HG02981 (cell line): ENCODE measurements around the gene SPRING1.

ENCODE experiments used
- ATAC-seq: cut with Tn5 transposase; IDR thresholded peaks from one replicate; pipeline ENCODE4 v1.9.1; 2021; ENCODE audit warnings: mild to moderate bottlenecking, moderate library complexity; ENCODE audit not compliant: unreplicated experiment

Gene SPRING1

GRCh38 chr12:116710370-116711150 is 27.3 kb downstream of the SPRING1 start:
- ATAC-seq: no peak

GRCh38 chr12:116709768-116710167 is 28.1 kb downstream of the SPRING1 start:
- ATAC-seq: no peak

- ATAC-seq: no peak
Measured at GRCh38 chr12:116708826-116709756, 28.8 kb downstream of the SPRING1 start.

DNA sequence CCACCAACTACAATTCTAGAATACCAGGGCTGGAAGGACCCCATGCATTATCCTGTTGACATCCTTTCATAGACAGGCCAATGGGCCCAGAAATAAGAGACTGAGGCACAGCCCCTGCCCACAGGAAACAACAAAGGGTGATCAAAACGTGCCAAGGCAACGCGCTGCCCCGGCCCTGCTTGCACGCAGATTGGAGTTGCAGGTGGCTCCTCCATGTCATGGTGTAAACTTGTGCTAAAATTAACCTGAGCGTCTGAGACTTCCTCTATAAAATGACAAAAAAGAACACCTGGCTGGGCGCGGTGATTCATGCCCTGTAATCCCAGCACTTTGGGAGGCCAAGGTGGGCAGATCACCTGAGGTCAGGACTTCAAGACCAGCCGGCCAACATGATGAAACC is 30.1 kb downstream of the SPRING1 start:
- no peak for ATAC-seq

GRCh38 chr12:116703214-116703795 is 34.6 kb downstream of the SPRING1 start:
- no peak for ATAC-seq

DNA sequence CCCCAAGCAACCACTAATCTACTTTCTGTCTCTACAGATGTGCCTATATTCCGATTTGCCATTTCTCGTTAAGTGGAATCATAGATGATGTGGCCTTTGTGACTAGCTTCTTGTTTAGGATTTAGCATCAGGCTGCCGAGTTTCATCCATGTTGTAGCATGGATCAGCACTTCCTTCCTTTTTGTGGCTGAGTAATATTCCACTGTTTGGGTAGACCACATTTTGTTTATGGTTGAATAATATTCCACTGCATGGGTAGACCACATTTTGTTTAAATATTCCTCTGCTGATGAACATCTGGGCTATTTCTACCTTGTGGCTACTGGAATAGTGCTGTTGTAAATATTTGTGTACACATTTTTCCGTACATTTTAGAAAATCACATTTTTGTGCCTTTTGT is 36.4 kb downstream of the SPRING1 start:
- ATAC-seq: no peak

- no peak for ATAC-seq
Measured at GRCh38 chr12:116700066-116700465, 37.8 kb downstream of the SPRING1 start.

- ATAC-seq: no peak
Measured at GRCh38 chr12:116698554-116699075, 39.3 kb downstream of the SPRING1 start.

DNA sequence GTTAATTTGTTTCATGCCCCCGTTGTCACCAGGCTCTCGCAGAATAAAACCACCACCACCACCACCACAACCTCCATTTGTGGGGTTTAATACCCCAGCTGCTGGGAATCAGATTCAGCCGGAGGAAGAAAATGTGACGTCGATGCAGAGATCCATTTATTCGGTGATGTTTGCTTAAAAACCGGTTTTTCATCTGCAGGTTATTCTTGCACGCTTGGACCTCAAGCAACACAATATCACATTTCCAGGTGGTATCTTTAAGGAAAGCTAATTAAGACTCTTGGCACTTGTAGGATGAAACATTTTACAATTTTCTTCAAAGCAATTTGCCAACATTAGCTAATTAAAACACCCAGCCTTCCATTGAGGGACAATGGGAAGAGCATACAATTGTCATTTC is 39.8 kb downstream of the SPRING1 start:
- ATAC-seq: no peak

DNA sequence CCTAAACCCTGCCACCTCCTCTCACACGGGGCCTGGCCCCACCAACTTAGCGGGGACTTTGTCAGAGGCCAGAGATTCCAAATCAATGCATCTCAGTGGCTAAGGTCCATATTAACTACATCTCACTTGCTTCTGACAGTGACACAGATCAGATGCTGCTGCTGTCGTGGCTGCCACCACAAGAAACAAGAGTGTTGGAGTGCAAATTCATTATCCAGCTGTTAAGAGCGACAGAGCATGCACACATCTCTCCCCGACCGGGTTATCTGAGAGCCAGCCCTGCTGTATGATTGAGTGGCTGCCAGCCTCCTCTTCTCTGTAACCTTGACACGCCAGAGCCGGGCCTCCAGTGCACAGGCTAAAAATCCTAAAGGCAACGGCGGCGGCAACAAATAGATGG is 40.2 kb downstream of the SPRING1 start:
- ATAC-seq: no peak

DNA sequence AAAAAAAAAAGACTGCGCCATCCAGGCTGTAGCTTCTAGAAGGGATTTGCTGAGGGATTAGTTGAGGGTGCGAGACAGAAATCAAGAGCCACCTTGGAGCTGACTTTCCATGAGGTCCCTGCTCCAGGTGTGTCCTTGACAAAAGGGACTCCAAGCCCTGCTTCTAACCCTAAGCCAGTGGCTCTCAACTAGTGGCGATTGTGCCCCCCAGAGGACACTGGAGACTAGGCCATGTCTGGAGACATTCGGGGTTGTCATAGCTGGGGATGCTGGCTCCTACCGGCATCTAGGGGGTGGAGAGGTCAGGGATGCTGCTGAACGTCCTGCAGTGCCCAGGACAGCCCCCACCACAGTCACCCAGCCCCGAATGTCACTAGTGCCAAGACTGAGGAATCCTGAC is 40.6 kb downstream of the SPRING1 start:
- no peak for ATAC-seq

DNA sequence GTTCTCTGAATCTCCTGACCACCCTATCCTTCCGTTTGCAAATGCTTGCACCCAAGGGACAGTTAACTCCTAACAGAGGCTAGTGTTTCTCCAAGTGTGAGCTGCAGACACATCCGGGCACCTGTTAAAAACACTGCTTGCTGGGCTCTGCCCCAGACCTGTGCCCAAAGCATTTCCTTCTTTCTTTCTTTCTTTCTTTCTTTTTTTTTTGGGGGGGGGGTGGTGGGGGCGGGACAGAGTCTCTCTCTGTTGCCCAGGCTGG is 42.5 kb downstream of the SPRING1 start:
- no peak for ATAC-seq

- ATAC-seq: no peak
Measured at GRCh38 chr12:116694653-116695463, 43.0 kb downstream of the SPRING1 start.

DNA sequence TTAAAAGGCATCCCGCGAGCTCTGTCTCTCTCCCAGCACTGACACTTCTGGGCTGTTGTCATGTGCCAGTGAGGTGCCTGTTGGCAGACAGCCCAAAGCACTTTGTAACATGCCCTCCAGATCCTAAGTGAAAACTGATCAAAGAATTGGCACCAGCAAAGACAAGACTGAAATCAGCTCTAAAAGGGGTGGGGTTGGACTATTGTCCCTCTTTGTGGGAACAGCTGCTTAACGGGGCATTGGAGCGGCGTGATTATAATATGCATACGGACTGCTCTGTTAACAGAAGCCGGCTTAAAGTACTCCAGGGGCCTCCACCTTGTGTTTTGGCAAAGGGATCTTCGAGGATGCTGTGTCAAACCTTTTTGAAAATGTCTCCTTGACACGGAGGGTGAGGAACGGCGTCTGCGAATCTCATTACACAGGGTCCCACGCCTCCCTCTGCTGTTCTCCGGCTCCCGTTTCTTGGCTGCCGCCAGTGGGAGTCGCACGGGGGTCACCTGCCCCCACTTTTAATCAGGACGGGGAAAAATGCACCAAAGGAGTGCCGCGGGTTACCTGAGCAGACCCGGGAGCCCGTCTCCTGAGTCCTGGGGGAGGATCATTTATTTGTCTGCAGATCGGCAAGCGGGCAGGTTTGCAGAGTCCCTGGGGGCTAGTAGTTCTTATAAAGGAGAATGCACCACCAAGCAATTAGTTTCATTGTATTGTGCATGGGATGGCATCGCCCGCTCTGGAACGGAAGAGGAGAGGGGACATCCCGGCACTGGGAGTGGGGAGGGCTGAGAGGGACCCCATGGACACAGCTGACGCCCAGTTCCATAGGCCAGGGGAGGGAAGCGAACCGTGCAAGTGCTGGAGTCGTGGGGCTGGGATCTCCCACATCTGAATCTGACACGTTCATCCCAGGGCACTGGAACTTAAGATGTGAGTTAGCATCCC is 44.3 kb downstream of the SPRING1 start:
- ATAC-seq: no peak

GRCh38 chr12:116692605-116693004 is 45.3 kb downstream of the SPRING1 start:
- no peak for ATAC-seq

- no peak for ATAC-seq
Measured at GRCh38 chr12:116691636-116692035, 46.2 kb downstream of the SPRING1 start.

DNA sequence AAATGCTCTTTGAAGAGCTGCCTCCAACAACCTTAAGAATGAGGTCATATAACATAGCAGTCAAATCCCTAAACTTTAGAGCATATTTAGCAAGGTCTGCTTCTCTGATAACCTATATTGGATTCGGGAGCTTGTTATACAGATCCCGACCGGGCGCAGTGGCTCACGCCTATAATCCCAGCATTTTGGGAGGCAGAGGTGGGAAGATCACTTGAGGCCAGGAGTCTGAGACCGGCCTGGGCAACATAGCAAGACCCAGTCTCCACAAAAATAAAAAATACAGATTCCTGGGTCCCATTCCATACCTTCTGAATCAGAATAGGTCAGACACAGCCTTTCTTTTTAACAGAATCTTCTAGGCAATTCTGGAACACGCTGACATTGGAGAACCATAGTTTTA is 46.7 kb downstream of the SPRING1 start:
- ATAC-seq: no peak

- no peak for ATAC-seq
Measured at GRCh38 chr12:116689979-116690744, 47.7 kb downstream of the SPRING1 start.

DNA sequence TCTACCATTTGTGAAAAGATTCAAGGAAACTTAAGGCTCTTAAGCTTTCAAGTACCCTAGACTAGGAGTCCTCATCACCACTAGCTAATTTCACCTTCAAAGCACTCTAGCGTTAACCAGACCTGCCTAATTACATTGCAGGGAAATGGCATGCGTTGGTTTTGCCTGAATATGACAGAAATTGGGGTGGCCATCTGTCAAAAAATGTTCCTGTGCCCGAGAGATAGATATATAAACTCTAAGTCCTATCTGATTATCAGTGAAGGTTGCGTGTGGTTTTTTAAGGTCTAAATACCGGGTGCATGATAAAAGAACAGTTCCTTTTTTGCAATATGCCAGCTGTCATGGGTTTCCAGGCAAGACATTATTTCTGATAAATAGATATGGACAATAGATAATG is 48.3 kb downstream of the SPRING1 start:
- ATAC-seq: no peak
